Panc1 (cell line): Measurements from ENCODE around the gene MCU.

ENCODE experiments used
- CTCF ChIP-seq: fragments of 450-650 bp; IDR thresholded peaks from 2 replicates; pipeline ENCODE4 v1.5.1; 2017; ENCODE audit warnings: mild to moderate bottlenecking
- POLR2AphosphoS5 ChIP-seq: IDR thresholded peaks from 2 replicates; pipeline ENCODE4 v1.6.1; 2012; ENCODE audit warnings: mild to moderate bottlenecking, low read depth, low read length, moderate library complexity
- REST ChIP-seq, 2 experiments: IDR thresholded peaks; 2 replicates each; pipeline ENCODE4 v1.6.1; 2011 to 2012; ENCODE audit warnings: low read depth in 2 of 2, control low read depth in 1 of 2, low read length in 1 of 2, mild to moderate bottlenecking in 1 of 2, moderate library complexity in 1 of 2; ENCODE audit not compliant: insufficient read depth in 1 of 2
- TCF7L2 ChIP-seq: IDR thresholded peaks from 2 replicates; pipeline ENCODE4 v1.6.1; 2011; ENCODE audit warnings: mild to moderate bottlenecking, low read depth, low read length, inconsistent platforms

GRCh38 chr10:72736828-72737220 lies 44.9 kb downstream of the MCU start:
- TF ChIP-seq CTCF (no peak), TCF7L2 (no peak), POLR2AphosphoS5 (no peak), REST (IDR thresholded peaks at IDR 0.05; ENCODE audit: insufficient read depth in 1 of 2, low read depth in 2 of 2, low read length in 1 of 2) (no peak)
